ENCODE data around the gene AADACL4. TPM values are rescaled to one million over a fixed set of nuclear protein-coding genes. Genes with fewer than 3 reads are reported as not detected.

The AADACL4 gene
- total and polyA plus RNA-seq, 3 donors from 2014 or later: 0.66 TPM; not detected in 2

DNA sequence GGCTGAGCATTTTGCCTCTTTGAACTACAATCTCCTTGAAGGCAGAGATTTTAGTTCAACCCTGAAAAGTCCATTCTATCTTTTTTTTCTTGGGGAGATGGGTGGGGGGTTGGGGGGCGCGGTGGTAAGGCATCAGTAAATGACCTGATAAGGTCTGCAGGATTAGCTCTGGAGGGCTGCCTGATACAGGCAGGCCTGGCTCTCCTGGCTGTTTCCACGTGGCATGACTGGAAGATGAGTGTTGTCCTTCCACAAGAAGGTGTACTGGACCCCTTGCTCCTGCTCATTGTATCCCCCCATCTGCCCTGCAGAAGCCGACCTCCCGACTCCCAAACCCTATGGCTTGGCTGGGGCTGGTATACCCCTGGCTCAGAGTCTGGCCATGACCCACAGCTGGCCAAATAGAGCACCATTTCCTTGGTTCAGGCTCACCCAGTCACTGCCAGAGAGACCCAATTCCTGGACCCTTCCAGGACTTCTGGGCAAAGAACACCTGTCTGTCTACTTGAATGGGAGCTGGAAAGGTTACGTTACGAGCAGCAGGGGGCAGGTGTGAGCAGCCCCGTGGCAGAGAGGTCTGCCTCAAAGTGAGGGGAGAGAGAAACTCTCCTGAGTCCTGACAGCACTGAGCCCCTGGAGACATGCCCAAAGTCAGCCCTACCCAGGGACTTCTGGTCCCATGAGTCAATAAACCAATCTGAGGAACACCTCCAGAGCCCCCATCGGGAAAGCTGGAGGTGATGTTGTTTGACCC, 42.8 kb upstream of the AADACL4 start:
- Histone ChIP-seq H3K4me3 (no peak overlapping the region), H3K36me3 (ENCODE audit: low read depth, missing control alignments) (no peaks in the 10 kb centered on the region), H3K27ac (no peak overlapping the region), H3K9me3 (no peaks in the 10 kb centered on the region), H3K4me1 (peaks cover 5% of the 10 kb centered on the region), H3K27me3 (no peaks in the 10 kb centered on the region)
- 75 to 80% methylated on average over 7 to 9 of the region's 9 CpGs for WGBS, 2 donors
- intact Hi-C loops (cut with DNase I; ENCODE audit: low total_unique reads): no loop called here
- TF ChIP-seq POLR2A (IDR thresholded peaks at IDR 0.05): no peak
- TF ChIP-seq CTCF (IDR thresholded peaks at IDR 0.05): peak in 2 of 3 experiments; percentile 10 to 12
- DNase-seq: no peak

- intact Hi-C loops (cut with DNase I; ENCODE audit: low total_unique reads): no loop called here
- Histone ChIP-seq H3K36me3 (ENCODE audit: low read depth, missing control alignments) (no peaks in the 10 kb centered on the region), H3K4me1 (no peaks in the 10 kb centered on the region), H3K9me3 (no peaks in the 10 kb centered on the region), H3K27ac (no peak overlapping the region), H3K27me3 (no peaks in the 10 kb centered on the region), H3K4me3 (no peak overlapping the region)
- DNase-seq: no peak
- 87 to 93% methylated on average over 7 to 13 of the region's 13 CpGs for WGBS, 2 donors
- TF ChIP-seq CTCF (IDR thresholded peaks at IDR 0.05) (no peak), POLR2A (IDR thresholded peaks at IDR 0.05) (no peak)
Observed at GRCh38 chr1:12601700-12602658, 41.9 kb upstream of the AADACL4 start.

- Histone ChIP-seq H3K27ac (no peak overlapping the region), H3K36me3 (ENCODE audit: low read depth, missing control alignments) (no peaks in the 10 kb centered on the region), H3K9me3 (no peaks in the 10 kb centered on the region), H3K4me1 (no peaks in the 10 kb centered on the region), H3K4me3 (no peak overlapping the region), H3K27me3 (no peaks in the 10 kb centered on the region)
- 86 to 95% methylated on average over 2 to 6 of the region's 6 CpGs for WGBS, 2 donors
- DNase-seq: no peak
- intact Hi-C loops (cut with DNase I; ENCODE audit: low total_unique reads): no loop called here
- TF ChIP-seq CTCF (IDR thresholded peaks at IDR 0.05) (no peak), POLR2A (IDR thresholded peaks at IDR 0.05) (no peak)
Observed at GRCh38 chr1:12602659-12603024, 41.2 kb upstream of the AADACL4 start.

DNA sequence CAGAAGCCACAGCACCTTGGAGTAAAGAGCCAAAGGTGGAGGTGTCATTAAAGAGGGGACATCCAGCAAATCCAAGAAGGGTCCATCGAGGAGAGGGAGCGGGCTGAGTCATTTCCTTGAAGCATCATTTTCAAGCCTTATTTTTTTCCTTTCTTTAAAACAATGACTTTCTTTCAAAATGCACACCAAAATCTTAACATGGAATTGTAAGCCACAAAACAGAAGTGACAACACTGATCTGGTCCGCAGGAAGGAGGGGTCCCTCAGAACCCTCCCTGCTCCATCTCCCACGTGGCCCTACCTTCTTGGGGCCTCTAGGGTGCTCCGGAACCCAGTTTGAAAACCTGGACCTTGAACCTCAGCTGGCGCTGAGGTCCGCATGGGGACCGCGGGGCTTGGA, 40.7 kb upstream of the AADACL4 start:
- TF ChIP-seq POLR2A (IDR thresholded peaks at IDR 0.05): no peak
- no peak for TF ChIP-seq CTCF (IDR thresholded peaks at IDR 0.05)
- 82 to 83% methylated on average over 9 of the region's 9 CpGs for WGBS, 2 donors
- Histone ChIP-seq H3K27ac (no peak overlapping the region), H3K4me1 (no peaks in the 10 kb centered on the region), H3K27me3 (no peaks in the 10 kb centered on the region), H3K9me3 (no peaks in the 10 kb centered on the region), H3K4me3 (no peak overlapping the region), H3K36me3 (ENCODE audit: low read depth, missing control alignments) (no peaks in the 10 kb centered on the region)
- DNase-seq: no peak
- intact Hi-C loops (cut with DNase I; ENCODE audit: low total_unique reads): no loop called here
